HepG2 (cell line): ENCODE results near the gene SPACDR. TPM values are rescaled to one million over a fixed set of nuclear protein-coding genes. Genes with fewer than 3 reads are reported as not detected.

Experiments
- ATM ChIP-seq: fragments of 450-650 bp; IDR thresholded peaks from 2 replicates; pipeline ENCODE4 v1.7.1; 2017; ENCODE audit warnings: mild to moderate bottlenecking, borderline replicate concordance
- ELF3 ChIP-seq: IDR thresholded peaks from 2 replicates; pipeline ENCODE4 v1.6.1; 2016; ENCODE audit warnings: missing genetic modification reagents, missing compliant biosample characterization
- FOXM1 ChIP-seq: sonication (generic); formaldehyde crosslinking; IDR thresholded peaks from 2 replicates; pipeline ENCODE4 v1.5.0; 2020; ENCODE audit warnings: missing genetic modification reagents
- FOXO1 ChIP-seq: sonication (generic); formaldehyde crosslinking; IDR thresholded peaks from 2 replicates; pipeline ENCODE4 v1.4.0; 2020; ENCODE audit warnings: missing genetic modification reagents
- GATA4 ChIP-seq: sonication (generic); IDR thresholded peaks from 2 replicates; pipeline ENCODE4 v1.6.1; 2016; ENCODE audit warnings: antibody characterized with exemption, low read depth, borderline replicate concordance
- MZF1 ChIP-seq: sonication (generic); formaldehyde crosslinking; IDR thresholded peaks from 2 replicates; pipeline ENCODE4 v1.8.1; 2023; ENCODE audit warnings: mild to moderate bottlenecking, missing genetic modification reagents, borderline replicate concordance
- PCBP1 ChIP-seq: fragments of 200-400 bp; formaldehyde crosslinking; IDR thresholded peaks from 2 replicates; pipeline ENCODE4 v1.6.1; 2017; ENCODE audit warnings: mild to moderate bottlenecking, low read depth, low read length, borderline replicate concordance
- RELA ChIP-seq: sonication (generic); formaldehyde crosslinking; IDR thresholded peaks from 2 replicates; pipeline ENCODE4 v1.4.0; 2020; ENCODE audit warnings: missing genetic modification reagents
- SMAD1 ChIP-seq: sonication (generic); formaldehyde crosslinking; IDR thresholded peaks from 2 replicates; pipeline ENCODE4 v1.4.0; 2020; ENCODE audit warnings: missing genetic modification reagents, low read depth, mild to moderate bottlenecking, borderline replicate concordance
- SOX6 ChIP-seq, 2 experiments: fragments of 450-650 bp in 1 of 2; sonication (generic) in 1 of 2; formaldehyde crosslinking in 1 of 2; IDR thresholded peaks; 2 replicates each; pipeline versions ENCODE4 v1.4.0 to v1.6.1; 2017 to 2020; ENCODE audit warnings: antibody characterized with exemption in 1 of 2, mild to moderate bottlenecking in 1 of 2, missing genetic modification reagents in 1 of 2
- ZIK1 ChIP-seq: sonication (generic); formaldehyde crosslinking; IDR thresholded peaks from 2 replicates; pipeline ENCODE4 v1.5.0; 2020; ENCODE audit warnings: mild to moderate bottlenecking, low read depth, missing genetic modification reagents, borderline replicate concordance
- ZNF577 ChIP-seq: sonication (generic); formaldehyde crosslinking; IDR thresholded peaks from 2 replicates; pipeline ENCODE4 v1.4.0; 2020; ENCODE audit warnings: mild to moderate bottlenecking, low read depth, missing genetic modification reagents, borderline replicate concordance
- polyA plus RNA-seq, 8 experiments: library from polyadenylated mRNA; depleted of rRNA in 3 of 8; stranded (reverse) in 7 of 8; unstranded in 1 of 8; fragments of >200 nt; fragmentation: Illumina TruSeq in 4 of 8; extraction: Trizol in 4 of 8; gene quantifications; 2 replicates each; pipeline versions ENCODE4 v1.2.1 to v1.2.3, GENCODE V29; 2011 to 2016; ENCODE audit warnings: low read depth in 4 of 8, missing spikeins in 1 of 8, mixed read lengths in 1 of 8; ENCODE audit not compliant: insufficient read depth in 1 of 8
- total RNA-seq, 5 experiments: library from RNA; depleted of rRNA; stranded (reverse); fragments of >200 nt; fragmentation: Illumina TruSeq; extraction: Trizol; gene quantifications; 2 replicates each; pipeline ENCODE4 v1.2.3, GENCODE V29; 2016; ENCODE audit warnings: low read depth in 1 of 5
- TF ChIP-seq, protein P1 (sequence below): sonication (generic); formaldehyde crosslinking; IDR thresholded peaks from 2 replicates; pipeline ENCODE4 v1.4.0; 2020; ENCODE audit warnings: missing genetic modification reagents
- TF ChIP-seq, protein P2 (sequence below): sonication (generic); formaldehyde crosslinking; IDR thresholded peaks from 2 replicates; pipeline ENCODE4 v1.8.1; 2022; ENCODE audit warnings: mild to moderate bottlenecking, missing genetic modification reagents
- TF ChIP-seq, protein P3 (sequence below): sonication (generic); formaldehyde crosslinking; IDR thresholded peaks from 2 replicates; pipeline ENCODE4 v1.4.0; 2020; ENCODE audit warnings: missing genetic modification reagents, borderline replicate concordance
- TF ChIP-seq, protein P4 (sequence below): sonication (generic); formaldehyde crosslinking; IDR thresholded peaks from 2 replicates; pipeline ENCODE4 v1.8.0; 2022; ENCODE audit warnings: missing genetic modification reagents, low read depth, mild to moderate bottlenecking, borderline replicate concordance

SPACDR gene
- total and polyA plus RNA-seq, 2 of the 13 experiments (the other 11 are each of a cell fraction or from before 2014, with no cell fraction given), result 0.41 TPM; not detected in 1

DNA sequence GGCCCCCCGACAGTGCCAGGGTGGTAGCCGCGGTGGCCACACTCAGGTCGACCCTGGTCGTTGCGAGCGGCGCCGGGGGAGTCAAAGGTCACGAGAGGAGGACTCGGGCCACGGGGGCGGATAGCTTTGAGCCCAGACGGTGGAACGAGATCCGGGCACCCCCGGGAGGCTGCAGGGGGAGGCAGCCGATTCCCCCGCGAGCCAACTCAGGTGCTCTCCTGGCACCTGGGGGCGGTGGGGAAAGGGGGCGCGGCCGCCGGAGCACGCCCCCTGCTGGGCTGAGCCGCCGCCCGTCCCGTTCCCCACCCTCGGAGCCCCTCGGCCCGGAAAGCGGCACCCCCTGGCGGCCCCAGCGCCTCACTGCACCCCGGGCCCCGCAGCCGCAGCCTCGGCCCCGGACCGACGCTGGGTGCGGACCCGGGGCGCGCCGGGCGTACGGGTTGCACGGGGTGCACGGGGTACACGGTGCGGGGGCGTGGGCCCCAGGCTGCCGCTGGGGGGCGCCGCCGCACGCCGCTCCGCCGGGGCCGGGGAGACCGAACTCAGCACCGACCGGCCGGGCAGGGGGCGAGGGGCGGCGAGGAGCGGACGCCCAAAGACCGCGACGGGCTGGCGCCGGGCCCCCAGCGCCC, 19.1 kb upstream of the SPACDR start (continued):
- TF ChIP-seq, protein P1, sequence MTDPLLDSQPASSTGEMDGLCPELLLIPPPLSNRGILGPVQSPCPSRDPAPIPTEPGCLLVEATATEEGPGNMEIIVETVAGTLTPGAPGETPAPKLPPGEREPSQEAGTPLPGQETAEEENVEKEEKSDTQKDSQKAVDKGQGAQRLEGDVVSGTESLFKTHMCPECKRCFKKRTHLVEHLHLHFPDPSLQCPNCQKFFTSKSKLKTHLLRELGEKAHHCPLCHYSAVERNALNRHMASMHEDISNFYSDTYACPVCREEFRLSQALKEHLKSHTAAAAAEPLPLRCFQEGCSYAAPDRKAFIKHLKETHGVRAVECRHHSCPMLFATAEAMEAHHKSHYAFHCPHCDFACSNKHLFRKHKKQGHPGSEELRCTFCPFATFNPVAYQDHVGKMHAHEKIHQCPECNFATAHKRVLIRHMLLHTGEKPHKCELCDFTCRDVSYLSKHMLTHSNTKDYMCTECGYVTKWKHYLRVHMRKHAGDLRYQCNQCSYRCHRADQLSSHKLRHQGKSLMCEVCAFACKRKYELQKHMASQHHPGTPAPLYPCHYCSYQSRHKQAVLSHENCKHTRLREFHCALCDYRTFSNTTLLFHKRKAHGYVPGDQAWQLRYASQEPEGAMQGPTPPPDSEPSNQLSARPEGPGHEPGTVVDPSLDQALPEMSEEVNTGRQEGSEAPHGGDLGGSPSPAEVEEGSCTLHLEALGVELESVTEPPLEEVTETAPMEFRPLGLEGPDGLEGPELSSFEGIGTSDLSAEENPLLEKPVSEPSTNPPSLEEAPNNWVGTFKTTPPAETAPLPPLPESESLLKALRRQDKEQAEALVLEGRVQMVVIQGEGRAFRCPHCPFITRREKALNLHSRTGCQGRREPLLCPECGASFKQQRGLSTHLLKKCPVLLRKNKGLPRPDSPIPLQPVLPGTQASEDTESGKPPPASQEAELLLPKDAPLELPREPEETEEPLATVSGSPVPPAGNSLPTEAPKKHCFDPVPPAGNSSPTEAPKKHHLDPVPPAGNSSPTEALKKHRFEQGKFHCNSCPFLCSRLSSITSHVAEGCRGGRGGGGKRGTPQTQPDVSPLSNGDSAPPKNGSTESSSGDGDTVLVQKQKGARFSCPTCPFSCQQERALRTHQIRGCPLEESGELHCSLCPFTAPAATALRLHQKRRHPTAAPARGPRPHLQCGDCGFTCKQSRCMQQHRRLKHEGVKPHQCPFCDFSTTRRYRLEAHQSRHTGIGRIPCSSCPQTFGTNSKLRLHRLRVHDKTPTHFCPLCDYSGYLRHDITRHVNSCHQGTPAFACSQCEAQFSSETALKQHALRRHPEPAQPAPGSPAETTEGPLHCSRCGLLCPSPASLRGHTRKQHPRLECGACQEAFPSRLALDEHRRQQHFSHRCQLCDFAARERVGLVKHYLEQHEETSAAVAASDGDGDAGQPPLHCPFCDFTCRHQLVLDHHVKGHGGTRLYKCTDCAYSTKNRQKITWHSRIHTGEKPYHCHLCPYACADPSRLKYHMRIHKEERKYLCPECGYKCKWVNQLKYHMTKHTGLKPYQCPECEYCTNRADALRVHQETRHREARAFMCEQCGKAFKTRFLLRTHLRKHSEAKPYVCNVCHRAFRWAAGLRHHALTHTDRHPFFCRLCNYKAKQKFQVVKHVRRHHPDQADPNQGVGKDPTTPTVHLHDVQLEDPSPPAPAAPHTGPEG (CRISPR knock-in tag), result no peak
- no peak for TF ChIP-seq RELA (CRISPR knock-in tag)
- TF ChIP-seq, protein P2, sequence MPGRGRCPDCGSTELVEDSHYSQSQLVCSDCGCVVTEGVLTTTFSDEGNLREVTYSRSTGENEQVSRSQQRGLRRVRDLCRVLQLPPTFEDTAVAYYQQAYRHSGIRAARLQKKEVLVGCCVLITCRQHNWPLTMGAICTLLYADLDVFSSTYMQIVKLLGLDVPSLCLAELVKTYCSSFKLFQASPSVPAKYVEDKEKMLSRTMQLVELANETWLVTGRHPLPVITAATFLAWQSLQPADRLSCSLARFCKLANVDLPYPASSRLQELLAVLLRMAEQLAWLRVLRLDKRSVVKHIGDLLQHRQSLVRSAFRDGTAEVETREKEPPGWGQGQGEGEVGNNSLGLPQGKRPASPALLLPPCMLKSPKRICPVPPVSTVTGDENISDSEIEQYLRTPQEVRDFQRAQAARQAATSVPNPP (CRISPR knock-in tag), result no peak
- TF ChIP-seq, protein P3, sequence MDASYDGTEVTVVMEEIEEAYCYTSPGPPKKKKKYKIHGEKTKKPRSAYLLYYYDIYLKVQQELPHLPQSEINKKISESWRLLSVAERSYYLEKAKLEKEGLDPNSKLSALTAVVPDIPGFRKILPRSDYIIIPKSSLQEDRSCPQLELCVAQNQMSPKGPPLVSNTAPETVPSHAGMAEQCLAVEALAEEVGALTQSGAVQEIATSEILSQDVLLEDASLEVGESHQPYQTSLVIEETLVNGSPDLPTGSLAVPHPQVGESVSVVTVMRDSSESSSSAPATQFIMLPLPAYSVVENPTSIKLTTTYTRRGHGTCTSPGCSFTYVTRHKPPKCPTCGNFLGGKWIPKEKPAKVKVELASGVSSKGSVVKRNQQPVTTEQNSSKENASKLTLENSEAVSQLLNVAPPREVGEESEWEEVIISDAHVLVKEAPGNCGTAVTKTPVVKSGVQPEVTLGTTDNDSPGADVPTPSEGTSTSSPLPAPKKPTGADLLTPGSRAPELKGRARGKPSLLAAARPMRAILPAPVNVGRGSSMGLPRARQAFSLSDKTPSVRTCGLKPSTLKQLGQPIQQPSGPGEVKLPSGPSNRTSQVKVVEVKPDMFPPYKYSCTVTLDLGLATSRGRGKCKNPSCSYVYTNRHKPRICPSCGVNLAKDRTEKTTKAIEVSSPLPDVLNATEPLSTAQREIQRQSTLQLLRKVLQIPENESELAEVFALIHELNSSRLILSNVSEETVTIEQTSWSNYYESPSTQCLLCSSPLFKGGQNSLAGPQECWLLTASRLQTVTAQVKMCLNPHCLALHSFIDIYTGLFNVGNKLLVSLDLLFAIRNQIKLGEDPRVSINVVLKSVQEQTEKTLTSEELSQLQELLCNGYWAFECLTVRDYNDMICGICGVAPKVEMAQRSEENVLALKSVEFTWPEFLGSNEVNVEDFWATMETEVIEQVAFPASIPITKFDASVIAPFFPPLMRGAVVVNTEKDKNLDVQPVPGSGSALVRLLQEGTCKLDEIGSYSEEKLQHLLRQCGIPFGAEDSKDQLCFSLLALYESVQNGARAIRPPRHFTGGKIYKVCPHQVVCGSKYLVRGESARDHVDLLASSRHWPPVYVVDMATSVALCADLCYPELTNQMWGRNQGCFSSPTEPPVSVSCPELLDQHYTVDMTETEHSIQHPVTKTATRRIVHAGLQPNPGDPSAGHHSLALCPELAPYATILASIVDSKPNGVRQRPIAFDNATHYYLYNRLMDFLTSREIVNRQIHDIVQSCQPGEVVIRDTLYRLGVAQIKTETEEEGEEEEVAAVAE (CRISPR knock-in tag), result no peak
- TF ChIP-seq SMAD1 (CRISPR knock-in tag), result no peak
- TF ChIP-seq, protein P4, sequence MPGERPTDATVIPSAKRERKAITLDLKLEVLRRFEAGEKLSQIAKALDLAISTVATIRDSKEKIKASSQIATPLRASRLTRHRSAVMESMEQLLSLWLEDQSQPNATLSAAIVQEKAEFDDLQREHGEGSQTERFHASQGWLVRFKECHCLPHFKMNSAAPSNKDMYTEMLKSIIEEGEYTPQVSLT, result no peak
- TF ChIP-seq ZNF577 (CRISPR knock-in tag), result no peak
- no peak for TF ChIP-seq ELF3 (CRISPR knock-in tag)
- TF ChIP-seq ATM, result no peak
- TF ChIP-seq FOXO1 (CRISPR knock-in tag), result no peak
- no peak for TF ChIP-seq MZF1 (CRISPR knock-in tag)
- no peak for TF ChIP-seq FOXM1 (CRISPR knock-in tag)
- TF ChIP-seq PCBP1, result no peak
- no peak for TF ChIP-seq SOX6 (IDR thresholded peaks at IDR 0.05)
- TF ChIP-seq SOX6 (CRISPR knock-in tag; IDR thresholded peaks at IDR 0.05), result no peak
- TF ChIP-seq ZIK1 (CRISPR knock-in tag), result no peak
- no peak for TF ChIP-seq GATA4
